HG02970 (cell line): Measurements from ENCODE around the gene XPOT.

ENCODE experiments used
- ATAC-seq: cut with Tn5 transposase; IDR thresholded peaks from one replicate; pipeline ENCODE4 v1.9.1; 2021; ENCODE audit warnings: mild to moderate bottlenecking, moderate library complexity, moderate number of reproducible peaks; ENCODE audit not compliant: unreplicated experiment, low FRiP score

The XPOT gene

DNA sequence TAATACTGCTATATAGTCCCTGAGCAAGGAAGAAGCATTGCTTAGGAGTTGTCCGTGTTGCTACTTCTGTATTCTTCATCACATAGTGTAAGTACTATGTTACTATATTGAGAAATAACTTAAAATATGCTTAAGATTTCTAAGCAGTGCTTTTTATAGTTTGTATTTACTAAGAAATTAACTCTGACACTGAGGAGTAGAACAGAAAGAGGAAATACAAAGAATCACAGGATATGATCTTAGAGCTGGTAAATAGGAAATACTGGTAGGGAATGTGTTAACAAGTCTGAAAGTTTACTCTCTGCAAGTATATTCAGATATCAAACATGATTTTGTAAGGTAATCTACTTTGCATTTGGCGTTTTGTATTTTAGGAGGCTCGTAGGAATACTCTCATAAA is 15.5 kb downstream of the XPOT start:
- ATAC-seq, result no peak

DNA sequence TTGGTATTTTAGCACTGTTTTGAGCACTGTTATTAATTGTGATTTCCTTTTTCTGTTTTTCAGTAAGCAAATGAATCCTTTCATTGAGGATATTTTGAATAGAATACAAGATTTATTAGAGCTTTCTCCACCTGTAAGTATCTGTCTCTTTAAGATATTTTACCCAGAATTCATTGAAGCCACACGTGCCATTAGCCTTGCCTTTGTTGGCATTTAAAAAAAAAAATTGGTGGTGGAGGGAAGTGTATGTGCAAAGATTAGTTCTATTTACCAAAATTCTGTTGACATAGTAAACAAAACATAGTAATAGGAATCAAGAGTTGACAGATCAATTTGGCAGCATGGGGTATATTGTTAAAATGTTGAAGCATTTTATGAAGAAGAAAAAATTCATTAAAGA is 23.8 kb downstream of the XPOT start:
- ATAC-seq, result no peak

DNA sequence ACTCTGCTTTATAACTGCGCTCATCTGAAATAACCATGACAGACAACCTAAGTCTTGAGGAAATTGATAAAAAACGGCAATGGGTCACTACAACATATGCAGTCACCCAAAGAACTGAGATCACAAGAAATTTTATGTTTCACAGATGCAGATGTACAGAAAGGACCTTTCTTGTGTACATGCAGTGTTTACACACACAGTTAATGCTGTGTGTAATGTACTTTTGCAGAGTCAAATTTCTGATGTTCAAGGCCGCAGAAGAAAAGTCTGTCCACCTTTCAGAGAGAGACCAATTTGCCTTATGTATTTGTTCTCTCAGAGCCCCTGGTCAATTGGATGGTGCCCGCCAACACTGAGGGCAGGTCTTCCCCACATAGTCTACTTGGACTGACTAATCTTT is 24.8 kb downstream of the XPOT start:
- ATAC-seq, result no peak

DNA sequence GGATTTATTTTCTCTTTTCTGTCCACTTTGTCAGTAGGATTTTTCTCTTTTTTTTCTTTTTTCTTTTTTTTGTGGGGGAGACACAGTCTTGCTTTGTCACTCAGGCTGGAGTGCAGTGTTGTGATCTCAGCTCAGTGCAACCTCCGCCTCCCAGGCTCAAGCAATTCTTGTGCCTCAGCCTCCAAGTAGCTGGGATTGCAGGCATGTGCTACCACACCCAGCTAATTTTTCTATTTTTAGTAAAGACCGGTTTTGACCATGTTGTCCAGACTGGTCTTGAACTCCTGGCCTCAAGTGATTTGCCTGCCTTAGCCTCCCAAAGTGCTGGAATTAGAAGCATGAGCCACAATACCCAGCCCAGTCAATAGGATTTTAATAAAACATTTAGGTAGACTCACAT is 26.7 kb downstream of the XPOT start:
- no peak for ATAC-seq

DNA sequence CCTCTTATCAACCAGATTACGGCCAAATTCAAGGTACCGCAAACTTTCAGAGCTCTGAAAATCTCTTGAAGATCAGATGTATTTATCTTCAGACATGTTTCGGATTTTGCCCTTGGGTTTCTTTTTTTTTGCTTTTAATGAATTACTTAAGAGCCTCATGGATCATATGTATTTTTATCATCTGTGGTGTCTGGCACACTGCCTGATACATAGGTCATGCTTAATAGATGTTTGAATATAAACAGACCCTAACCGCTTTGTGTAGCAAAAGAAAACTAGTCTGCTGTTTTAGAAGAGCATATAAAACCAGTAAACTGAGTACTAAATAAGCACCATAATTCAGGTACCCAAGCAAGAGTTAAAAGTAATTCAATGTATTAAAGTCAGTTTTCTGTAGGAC is 27.6 kb downstream of the XPOT start:
- no peak for ATAC-seq

DNA sequence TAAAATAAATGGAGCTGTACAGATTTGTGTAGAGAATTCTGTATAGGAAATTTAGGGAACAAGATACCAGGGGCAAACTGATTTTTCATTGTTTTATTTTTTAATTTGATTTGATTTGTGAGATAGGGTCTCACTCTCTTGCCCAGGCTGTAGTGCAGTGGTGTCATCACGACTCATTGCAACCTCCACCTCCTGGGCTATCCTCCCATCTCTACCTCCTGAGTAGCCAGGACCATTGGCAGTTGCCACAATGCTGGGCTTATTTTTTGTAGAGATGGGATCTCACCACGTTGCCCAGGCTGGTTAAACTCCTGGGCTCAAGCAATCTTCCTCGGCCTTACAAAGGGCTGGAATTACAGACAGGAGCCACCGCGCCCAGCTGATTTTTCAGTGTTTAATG is 29.7 kb downstream of the XPOT start:
- ATAC-seq, result no peak

DNA sequence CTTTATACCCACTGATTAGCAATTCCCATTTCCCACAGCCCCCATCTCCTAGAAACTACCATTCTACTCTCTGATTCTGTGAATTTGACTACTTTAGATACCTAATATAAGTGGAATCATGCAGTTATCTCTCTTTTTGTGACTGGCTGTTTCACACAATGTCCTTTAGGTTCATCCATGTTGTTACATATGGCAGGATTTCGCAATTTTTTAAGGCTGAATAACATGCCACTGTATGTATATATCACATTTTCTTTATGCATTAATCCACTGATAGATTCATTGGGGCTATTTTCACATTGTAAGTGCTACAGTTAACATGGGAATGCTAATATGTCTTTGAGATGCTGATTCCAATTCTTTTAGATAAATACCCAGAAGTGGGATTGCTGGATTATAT is 35.9 kb downstream of the XPOT start:
- no peak for ATAC-seq

DNA sequence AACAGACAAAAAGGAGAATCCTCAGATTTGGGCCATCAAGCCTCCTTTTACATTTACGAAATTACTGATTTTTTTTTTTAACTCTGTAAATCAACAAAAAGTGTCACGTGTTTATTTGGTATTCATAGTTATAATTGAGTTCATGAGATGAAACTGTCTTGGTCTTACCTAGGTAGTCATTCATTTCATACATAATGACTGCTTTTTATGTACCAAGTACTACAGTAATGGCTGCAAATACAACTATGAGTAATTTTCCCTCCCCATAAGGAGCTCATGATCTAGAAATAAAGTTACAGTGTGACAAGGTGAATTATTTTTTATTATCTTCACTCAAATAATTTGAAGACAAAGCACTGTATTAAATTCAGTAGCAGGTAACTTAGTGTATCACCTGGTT is 41.3 kb downstream of the XPOT start:
- no peak for ATAC-seq

DNA sequence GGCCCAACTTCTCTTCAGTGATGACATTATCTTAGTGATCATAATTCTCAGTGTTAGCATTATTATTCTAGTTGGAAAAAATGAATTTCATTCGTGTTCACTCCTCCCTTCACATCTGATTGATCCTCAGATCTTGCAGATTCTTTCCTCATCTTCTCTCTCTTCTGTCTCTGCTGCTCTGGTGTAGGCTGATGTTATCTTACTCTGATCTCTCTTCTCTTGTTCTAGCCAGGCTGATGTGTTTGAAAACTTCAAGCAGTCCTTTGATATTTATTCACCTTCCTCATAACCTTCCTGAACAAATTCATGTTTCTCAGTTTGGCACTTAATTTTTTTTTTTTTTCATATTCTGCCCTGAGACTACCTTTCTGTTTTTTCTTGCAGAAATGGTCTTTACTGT is 42.1 kb downstream of the XPOT start:
- ATAC-seq, result no peak

DNA sequence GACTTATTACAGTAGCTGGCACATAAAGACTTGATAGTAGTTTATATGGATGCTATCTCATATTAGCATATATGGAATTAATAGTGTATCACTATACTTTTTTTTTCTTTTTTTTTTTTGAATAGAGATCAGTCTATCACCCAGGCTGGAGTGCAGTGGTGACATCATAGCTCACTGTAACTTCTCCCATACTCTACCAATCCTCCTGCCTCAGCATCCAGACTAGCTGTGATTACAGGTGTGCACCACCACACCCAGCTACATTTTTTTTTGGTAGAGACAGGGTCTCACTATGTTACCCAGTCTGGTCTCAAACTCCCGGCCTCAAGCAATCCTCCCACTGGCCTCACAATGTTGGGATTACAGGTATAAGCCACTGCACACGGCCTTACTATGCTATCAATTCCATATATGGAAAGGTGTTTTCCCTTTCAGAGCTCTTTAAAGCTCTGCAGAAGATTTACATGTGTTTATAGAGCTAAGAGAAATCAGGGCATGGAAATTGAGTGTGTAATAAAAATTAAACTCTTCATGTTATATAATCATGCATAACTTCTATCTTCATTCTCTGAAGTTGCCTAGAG is 46.0 kb downstream of the XPOT start:
- no peak for ATAC-seq

DNA sequence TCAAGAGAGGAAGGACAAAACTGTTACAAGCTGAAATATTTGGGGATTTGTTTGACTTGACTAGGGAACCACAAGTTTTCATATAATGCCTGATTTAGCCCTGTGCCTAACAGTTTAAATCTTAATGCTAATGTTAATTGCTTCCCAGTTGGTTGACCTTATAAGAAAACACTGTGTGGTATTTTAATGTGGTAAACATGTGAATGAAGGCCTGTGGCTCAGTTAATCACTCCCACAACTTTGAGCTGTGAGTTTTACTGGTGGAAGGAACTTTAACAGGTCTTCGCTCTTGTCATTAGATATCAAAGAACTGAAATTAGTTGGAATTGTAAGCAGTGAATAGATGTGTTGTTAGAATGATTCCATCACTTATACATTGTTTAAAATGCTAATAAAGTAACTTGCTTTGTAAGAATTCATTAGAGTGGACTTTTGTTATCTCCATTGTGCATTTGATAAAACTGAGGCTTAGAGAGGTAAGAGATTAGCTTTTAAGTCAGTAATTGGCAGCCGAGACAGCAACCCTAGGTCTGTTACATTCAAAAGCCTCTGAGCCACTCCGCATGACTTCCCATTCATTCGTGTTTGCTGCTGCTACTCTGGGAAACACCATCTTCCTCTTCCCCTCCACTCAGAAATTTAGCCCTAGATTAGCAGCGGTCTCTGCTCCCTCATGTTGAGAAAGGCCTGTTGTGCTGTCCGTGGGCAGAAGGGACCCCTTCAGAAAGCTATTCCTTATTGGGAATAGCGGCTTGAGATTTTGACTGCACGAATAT is 46.7 kb downstream of the XPOT start:
- ATAC-seq, result no peak

DNA sequence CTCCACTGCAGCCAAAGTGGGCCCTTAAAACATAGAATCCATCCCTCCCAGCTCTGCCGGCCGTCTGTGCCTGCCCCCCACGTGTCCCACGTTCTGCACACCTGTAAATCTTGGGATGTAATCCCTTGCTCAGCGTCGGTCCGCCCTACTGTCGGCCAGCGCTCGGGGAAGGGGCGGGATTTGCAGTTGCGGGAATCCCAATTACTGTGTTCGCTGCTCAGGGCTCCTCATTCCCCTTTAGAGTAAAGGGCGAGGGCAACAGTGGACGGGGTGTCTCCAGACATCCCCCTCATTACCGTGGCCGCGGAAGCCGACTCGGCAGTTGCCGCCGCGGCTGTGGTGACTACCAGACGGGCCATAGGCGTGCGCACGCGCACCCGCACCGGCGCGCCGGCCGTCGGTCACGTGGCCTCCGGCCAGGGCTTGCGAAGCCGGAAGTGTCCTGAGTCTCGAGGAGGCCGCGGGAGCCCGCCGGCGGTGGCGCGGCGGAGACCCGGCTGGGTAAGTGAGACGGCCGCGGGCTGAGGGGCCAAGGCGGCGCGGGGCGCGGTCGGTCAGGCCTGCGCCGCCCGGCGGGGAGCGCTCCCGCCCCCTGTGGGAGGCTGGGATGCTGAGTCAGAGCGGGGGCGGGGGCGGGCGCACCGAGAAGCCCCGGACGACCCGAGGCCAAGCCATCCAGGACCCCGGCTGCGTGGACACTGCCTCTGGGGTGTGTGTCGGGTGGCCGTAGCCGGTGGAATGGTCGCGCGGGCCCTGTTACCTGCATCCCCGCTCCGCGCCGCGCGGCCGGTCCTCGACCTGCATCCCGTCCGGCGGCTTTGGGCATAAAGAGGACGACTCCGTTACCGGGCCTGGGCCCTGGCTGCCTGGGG is 47.7 kb downstream of the XPOT start, which contains the start of gene TBK1:
Gene TBK1, plus strand, starts transcription at position 434 of the 872 bp plus-strand sequence. CDS start 3,751 bp downstream, outside the sequence.
- peak; percentile 89 for ATAC-seq

DNA sequence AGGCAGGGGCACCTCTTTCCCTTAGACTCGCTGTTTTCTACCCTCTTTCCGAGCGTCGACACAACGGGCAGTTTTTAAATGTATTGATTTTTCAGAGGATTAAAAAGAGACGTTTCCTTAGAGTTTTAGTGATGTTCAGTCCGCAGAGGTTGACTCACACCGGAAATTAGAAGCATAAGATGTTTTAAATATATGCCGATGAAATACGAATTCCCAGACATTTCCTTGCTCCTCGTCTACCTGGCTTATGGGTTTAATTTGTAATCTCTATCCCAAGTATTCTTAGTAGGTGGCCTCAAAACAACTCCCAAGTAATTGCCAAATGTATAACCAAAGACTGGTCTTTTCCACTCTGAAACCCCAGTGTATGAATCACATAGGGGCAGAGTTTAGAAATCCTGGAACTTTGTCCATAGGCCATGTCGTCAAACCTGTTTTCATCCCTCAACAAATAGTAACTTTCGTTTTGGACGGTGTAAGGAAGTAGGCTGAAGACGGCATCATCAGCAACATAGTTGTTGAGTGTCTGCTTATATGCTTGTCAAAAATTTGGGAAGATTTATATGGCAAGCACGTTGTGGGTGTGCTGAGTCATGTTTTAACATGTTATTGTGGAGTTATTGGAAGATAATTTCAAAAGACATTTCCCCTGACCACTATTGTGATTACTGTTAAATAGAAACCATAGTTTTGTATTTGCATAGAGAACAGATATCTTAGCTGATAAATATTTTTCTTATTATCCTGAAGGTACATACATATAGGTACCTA is 48.6 kb downstream of the XPOT start:
- ATAC-seq, result no peak

DNA sequence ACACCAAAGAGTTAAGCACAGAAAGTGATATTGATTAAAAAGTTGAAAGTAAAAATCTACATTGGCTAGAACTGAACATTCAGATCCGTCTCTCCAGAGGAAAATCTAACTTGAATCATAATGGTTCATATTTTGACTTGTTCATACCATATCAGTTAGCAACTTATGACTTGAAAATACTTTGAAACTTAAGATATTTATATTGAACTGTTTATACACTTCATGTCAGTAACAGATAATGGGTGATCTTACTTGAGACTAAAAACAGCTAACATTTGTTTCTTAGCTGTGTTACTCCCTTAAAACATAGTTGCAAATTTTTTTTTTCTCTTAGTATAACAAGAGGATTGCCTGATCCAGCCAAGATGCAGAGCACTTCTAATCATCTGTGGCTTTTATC is 51.3 kb downstream of the XPOT start:
- no peak for ATAC-seq

DNA sequence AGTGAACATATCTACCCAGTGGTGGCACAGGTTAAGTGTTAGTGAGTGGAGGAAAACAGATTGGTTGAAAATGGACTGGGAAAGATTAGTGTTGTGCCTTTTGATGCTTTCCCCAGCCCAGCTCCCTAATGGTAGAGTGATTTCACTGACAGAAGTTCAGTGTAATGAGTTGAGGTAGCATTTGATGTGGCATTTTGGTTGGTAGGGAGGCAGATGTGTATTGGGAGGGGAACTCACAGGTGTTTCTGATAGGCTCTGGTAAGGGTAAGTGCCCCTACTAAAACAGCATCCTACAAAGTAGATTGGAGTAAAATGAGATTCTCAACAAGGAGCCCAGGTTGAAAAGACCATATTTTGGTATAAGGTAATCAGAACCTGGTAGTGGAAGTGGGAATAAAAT is 51.9 kb downstream of the XPOT start:
- no peak for ATAC-seq

DNA sequence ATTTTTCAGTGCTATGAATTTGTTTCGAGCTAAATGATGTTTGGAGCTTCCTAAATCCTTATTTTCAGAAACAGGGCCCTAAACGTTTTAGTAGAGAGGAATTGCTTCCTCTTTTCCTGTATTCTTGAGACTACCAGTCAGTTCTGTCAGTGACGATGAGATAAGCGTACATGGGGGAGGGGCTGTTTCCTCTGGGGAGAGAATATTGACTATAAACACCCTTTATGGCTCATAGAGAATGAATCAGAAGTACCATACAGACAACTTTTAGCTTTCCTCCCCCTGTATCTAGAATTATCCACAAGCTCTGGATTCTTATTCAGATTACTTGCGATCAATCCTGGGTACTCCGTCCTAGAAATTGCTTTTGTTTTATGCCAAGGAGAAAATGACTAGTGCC is 52.8 kb downstream of the XPOT start:
- no peak for ATAC-seq

DNA sequence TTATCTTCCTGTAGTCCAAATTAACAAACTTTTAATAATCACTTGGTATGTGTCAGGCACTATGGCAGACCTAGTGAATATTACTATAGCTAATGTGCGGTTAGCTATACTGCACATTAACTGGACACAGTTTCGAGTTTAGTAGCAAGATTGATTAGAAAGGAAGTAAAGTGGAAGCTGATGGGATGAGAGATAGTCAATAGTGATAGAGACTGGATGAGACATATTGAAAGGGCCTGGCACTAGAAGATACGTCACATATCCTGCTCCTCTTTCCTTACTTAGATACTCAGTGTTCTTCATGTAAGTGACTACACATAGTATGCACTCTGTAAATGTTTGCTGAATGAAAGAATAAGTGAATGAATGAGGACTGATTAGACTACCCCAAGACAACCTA is 53.3 kb downstream of the XPOT start:
- no peak for ATAC-seq

DNA sequence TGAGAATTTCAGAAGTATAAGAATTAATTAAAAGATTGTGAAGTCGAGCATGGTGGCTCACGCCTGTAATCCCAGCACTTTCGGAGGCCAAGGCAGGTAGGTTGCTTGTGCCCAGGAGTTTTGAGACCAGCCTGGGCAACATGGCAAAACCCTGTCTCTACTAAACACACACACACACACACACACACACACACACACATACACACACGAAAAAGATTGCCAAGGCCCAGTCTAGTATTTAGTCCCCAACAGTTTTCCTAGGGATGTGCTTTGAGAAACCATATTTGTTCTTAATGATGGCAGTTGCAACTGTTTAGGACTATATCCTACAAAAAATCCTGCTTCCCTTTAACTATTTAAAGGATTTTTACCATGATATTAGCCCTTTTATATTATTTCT is 53.7 kb downstream of the XPOT start:
- ATAC-seq, result no peak

DNA sequence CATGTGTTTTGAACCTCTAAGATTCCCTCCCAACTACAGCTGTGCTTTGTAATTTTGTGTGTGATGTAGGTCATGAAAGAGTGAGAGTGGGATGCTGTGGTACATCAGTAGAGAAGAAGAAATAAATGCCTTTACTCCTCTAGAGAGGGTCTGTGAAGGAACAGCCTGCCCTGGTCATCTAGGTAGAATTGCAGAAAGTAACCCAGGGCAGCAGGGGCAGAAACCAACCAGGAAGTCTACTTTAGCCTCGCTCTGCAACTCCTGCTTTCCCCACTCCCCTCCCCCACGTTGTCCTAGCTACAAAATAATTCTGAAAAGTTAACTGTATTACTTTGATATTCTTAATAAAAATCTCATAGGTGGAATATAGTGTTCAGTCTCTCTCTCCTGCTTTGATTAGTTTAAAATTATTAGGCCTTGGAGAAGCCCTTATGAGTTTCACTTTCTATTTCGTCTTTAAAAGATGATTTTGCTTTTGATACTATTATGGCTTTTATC is 55.3 kb downstream of the XPOT start:
- no peak for ATAC-seq

DNA sequence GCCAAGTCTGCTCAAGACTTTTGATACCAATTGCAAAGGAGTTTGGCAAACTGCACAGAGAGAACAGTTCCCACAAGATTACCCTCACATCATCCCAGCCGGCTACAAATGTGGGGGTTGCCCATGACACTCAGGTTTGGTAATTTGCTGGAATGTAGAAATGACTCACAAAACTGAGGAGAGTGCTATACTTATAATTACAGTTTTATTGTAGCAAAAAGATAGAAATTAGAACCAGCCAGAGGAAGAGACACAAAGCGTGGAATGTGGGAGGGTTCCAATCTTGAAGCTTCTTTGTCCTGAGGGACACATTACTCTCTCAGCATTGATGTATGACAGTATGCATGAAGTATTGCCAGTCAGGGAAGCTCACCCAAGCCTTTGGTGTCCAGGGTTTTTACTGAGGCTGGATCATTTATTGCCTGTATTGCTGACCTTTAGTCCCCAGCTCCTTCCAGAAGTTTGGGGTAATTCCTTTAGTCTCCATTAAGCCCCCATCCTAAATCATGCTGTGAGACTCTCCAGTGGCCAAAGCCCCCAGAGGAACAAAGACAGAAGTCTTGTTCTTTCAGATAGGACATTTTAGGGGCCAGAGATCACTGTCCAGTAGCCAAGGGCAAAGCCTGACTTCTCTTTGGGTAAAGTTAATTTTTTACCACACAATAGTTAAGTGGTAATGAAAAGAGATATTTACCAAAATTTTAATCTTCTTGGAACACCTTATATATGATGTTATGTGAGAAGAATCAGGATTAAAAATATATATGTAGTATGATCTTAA is 57.6 kb downstream of the XPOT start:
- ATAC-seq, result no peak
